ENCODE results near the gene BICC1. TPM values are rescaled to one million over a fixed set of nuclear protein-coding genes. Genes with fewer than 3 reads are reported as not detected.

BICC1 gene
- total RNA-seq, 1 donor from 2014 or later: 1.1 TPM

GRCh38 chr10:58734116-58734515 is 221.4 kb downstream of the BICC1 start:
- H3K27ac Mint-ChIP-seq (ENCODE audit: unreplicated experiment): no peak overlapping the region
- no peak overlapping the region for H3K4me3 Mint-ChIP-seq (ENCODE audit: unreplicated experiment)
- DNase-seq (ENCODE audit: low spot score): no peak
- H3K27me3 Mint-ChIP-seq (ENCODE audit: unreplicated experiment): peaks cover 2% of the 10 kb centered on the region
- TF ChIP-seq, protein P1, sequence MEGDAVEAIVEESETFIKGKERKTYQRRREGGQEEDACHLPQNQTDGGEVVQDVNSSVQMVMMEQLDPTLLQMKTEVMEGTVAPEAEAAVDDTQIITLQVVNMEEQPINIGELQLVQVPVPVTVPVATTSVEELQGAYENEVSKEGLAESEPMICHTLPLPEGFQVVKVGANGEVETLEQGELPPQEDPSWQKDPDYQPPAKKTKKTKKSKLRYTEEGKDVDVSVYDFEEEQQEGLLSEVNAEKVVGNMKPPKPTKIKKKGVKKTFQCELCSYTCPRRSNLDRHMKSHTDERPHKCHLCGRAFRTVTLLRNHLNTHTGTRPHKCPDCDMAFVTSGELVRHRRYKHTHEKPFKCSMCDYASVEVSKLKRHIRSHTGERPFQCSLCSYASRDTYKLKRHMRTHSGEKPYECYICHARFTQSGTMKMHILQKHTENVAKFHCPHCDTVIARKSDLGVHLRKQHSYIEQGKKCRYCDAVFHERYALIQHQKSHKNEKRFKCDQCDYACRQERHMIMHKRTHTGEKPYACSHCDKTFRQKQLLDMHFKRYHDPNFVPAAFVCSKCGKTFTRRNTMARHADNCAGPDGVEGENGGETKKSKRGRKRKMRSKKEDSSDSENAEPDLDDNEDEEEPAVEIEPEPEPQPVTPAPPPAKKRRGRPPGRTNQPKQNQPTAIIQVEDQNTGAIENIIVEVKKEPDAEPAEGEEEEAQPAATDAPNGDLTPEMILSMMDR (IDR thresholded peaks at IDR 0.05; ENCODE audit: unreplicated experiment): no peak
- H3K4me1 Mint-ChIP-seq (ENCODE audit: unreplicated experiment): no peaks in the 10 kb centered on the region
- H3K36me3 Mint-ChIP-seq (ENCODE audit: low read depth, unreplicated experiment): peaks cover 13% of the 10 kb centered on the region
- peaks cover 12% of the 10 kb centered on the region for H3K9me3 Mint-ChIP-seq (ENCODE audit: unreplicated experiment)

- Mint-ChIP-seq H3K4me1 (ENCODE audit: unreplicated experiment) (no peaks in the 10 kb centered on the region), H3K27ac (ENCODE audit: unreplicated experiment) (no peak overlapping the region), H3K4me3 (ENCODE audit: unreplicated experiment) (no peak overlapping the region), H3K27me3 (ENCODE audit: unreplicated experiment) (peaks cover 2% of the 10 kb centered on the region), H3K9me3 (ENCODE audit: unreplicated experiment) (peaks cover 10% of the 10 kb centered on the region), H3K36me3 (ENCODE audit: low read depth, unreplicated experiment) (peaks cover 9% of the 10 kb centered on the region)
- TF ChIP-seq, protein P1 (IDR thresholded peaks at IDR 0.05; ENCODE audit: unreplicated experiment): no peak
- DNase-seq (ENCODE audit: low spot score): no peak
Measured at GRCh38 chr10:58734664-58735063, 222.0 kb downstream of the BICC1 start.

- Mint-ChIP-seq H3K4me1 (ENCODE audit: unreplicated experiment) (no peaks in the 10 kb centered on the region), H3K36me3 (ENCODE audit: low read depth, unreplicated experiment) (peaks cover 5% of the 10 kb centered on the region), H3K27me3 (ENCODE audit: unreplicated experiment) (no peaks in the 10 kb centered on the region), H3K27ac (ENCODE audit: unreplicated experiment) (no peak overlapping the region), H3K9me3 (ENCODE audit: unreplicated experiment) (peaks cover 6% of the 10 kb centered on the region), H3K4me3 (ENCODE audit: unreplicated experiment) (no peak overlapping the region)
- DNase-seq (ENCODE audit: low spot score): no peak
- TF ChIP-seq, protein P1 (IDR thresholded peaks at IDR 0.05; ENCODE audit: unreplicated experiment): no peak
Measured at GRCh38 chr10:58735087-58735486, 222.4 kb downstream of the BICC1 start.

DNA sequence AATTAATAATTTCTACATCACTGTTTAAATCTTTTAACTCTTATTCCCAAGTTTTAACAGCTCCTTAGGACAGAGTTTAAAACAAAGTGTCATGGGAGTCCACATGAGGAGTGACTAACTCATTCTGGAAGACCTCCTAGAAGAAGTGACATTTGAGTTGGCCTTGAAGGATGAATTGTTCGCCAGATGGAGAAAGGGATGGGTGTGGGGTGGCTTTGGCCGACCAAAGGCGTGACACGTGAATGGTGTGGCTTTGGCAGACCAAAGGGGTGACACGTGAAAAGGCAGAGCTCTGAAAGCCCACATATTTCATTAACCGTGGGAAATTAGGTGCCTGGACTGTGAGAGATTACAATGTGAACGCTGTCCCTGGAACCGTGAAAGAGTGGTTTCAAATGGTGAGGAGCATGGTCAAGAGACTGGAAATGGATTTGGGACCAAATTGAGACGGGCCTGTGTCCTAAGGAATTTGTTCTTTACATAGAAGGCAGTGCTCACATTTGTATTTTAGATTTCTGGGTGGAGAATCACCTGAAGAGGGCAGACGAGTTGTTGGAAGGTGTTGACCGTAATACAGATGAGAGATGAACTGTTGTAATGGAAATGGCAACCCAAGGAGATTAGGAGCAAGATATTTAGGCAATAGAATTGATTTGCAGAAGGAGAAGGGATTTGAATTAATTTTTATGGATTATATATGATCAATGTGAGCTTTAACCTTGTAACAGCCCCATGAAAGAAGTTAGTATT is 228.1 kb downstream of the BICC1 start:
- H3K4me3 Mint-ChIP-seq (ENCODE audit: unreplicated experiment): no peak overlapping the region
- no peaks in the 10 kb centered on the region for H3K4me1 Mint-ChIP-seq (ENCODE audit: unreplicated experiment)
- no peak overlapping the region for H3K27ac Mint-ChIP-seq (ENCODE audit: unreplicated experiment)
- no peaks in the 10 kb centered on the region for H3K9me3 Mint-ChIP-seq (ENCODE audit: unreplicated experiment)
- no peaks in the 10 kb centered on the region for H3K36me3 Mint-ChIP-seq (ENCODE audit: low read depth, unreplicated experiment)
- TF ChIP-seq, protein P1 (IDR thresholded peaks at IDR 0.05; ENCODE audit: unreplicated experiment): no peak
- H3K27me3 Mint-ChIP-seq (ENCODE audit: unreplicated experiment): no peaks in the 10 kb centered on the region
- no peak for DNase-seq (ENCODE audit: low spot score)

GRCh38 chr10:58741673-58742072 is 229.0 kb downstream of the BICC1 start:
- H3K4me3 Mint-ChIP-seq (ENCODE audit: unreplicated experiment): no peak overlapping the region
- no peak for DNase-seq (ENCODE audit: low spot score)
- no peaks in the 10 kb centered on the region for H3K9me3 Mint-ChIP-seq (ENCODE audit: unreplicated experiment)
- no peaks in the 10 kb centered on the region for H3K36me3 Mint-ChIP-seq (ENCODE audit: low read depth, unreplicated experiment)
- H3K27ac Mint-ChIP-seq (ENCODE audit: unreplicated experiment): no peak overlapping the region
- H3K27me3 Mint-ChIP-seq (ENCODE audit: unreplicated experiment): no peaks in the 10 kb centered on the region
- TF ChIP-seq, protein P1 (IDR thresholded peaks at IDR 0.05; ENCODE audit: unreplicated experiment): no peak
- H3K4me1 Mint-ChIP-seq (ENCODE audit: unreplicated experiment): no peaks in the 10 kb centered on the region
